ENCODE results near the gene SMARCA2.

The SMARCA2 gene

GRCh38 chr9:1994180-1994579, 21.0 kb upstream of the SMARCA2 start:
- Histone ChIP-seq H3K9me3 (ENCODE audit: insufficient read depth, low read depth, low read length) (no peaks in the 10 kb centered on the region), H3K9me2 (replicated peaks; ENCODE audit: low read depth, low read length) (no peaks in the 10 kb centered on the region), H4K20me1 (ENCODE audit: insufficient read depth, low read length, poor library complexity, severe bottlenecking) (no peaks in the 10 kb centered on the region), H2AFZ (ENCODE audit: low read length) (no peak overlapping the region), H3K4me2 (ENCODE audit: low read depth, low read length, poor library complexity, severe bottlenecking) (no peak overlapping the region), H3K4me1 (ENCODE audit: insufficient read depth, low read length, poor library complexity, severe bottlenecking) (no peaks in the 10 kb centered on the region), H3K9ac (ENCODE audit: low read depth, low read length, poor library complexity, severe bottlenecking) (no peak overlapping the region), H3F3A (ENCODE audit: low read depth) (no peaks in the 10 kb centered on the region), H3K4me3 (ENCODE audit: low read length, poor library complexity, severe bottlenecking) (no peak overlapping the region), H3K79me2 (ENCODE audit: insufficient read depth, low read length) (no peaks in the 10 kb centered on the region), H3K36me3 (ENCODE audit: insufficient read depth, low read length) (no peaks in the 10 kb centered on the region), H3K27me3 (ENCODE audit: insufficient read depth, low read length, poor library complexity, severe bottlenecking) (no peaks in the 10 kb centered on the region)
- TF ChIP-seq CTCF (conservative IDR thresholded peaks at IDR 0.05; ENCODE audit: low read length) (no peak), EZH2phosphoT487 (IDR thresholded peaks at IDR 0.05; ENCODE audit: borderline replicate concordance) (no peak)

GRCh38 chr9:1995084-1995483, 20.1 kb upstream of the SMARCA2 start:
- Histone ChIP-seq H3K27me3 (ENCODE audit: insufficient read depth, low read length, poor library complexity, severe bottlenecking) (no peaks in the 10 kb centered on the region), H3K4me1 (ENCODE audit: insufficient read depth, low read length, poor library complexity, severe bottlenecking) (no peaks in the 10 kb centered on the region), H2AFZ (ENCODE audit: low read length) (no peak overlapping the region), H4K20me1 (ENCODE audit: insufficient read depth, low read length, poor library complexity, severe bottlenecking) (no peaks in the 10 kb centered on the region), H3K4me2 (ENCODE audit: low read depth, low read length, poor library complexity, severe bottlenecking) (no peak overlapping the region), H3K4me3 (ENCODE audit: low read length, poor library complexity, severe bottlenecking) (no peak overlapping the region), H3K36me3 (ENCODE audit: insufficient read depth, low read length) (no peaks in the 10 kb centered on the region), H3K79me2 (ENCODE audit: insufficient read depth, low read length) (no peaks in the 10 kb centered on the region), H3K9ac (ENCODE audit: low read depth, low read length, poor library complexity, severe bottlenecking) (no peak overlapping the region), H3F3A (ENCODE audit: low read depth) (no peaks in the 10 kb centered on the region), H3K9me3 (ENCODE audit: insufficient read depth, low read depth, low read length) (no peaks in the 10 kb centered on the region), H3K9me2 (replicated peaks; ENCODE audit: low read depth, low read length) (no peaks in the 10 kb centered on the region)
- TF ChIP-seq EZH2phosphoT487 (IDR thresholded peaks at IDR 0.05; ENCODE audit: borderline replicate concordance) (no peak), CTCF (conservative IDR thresholded peaks at IDR 0.05; ENCODE audit: low read length) (no peak)

- H3K4me3 ChIP-seq (ENCODE audit: low read length, poor library complexity, severe bottlenecking): no peak overlapping the region
- no peaks in the 10 kb centered on the region for H3K79me2 ChIP-seq (ENCODE audit: insufficient read depth, low read length)
- H3K4me2 ChIP-seq (ENCODE audit: low read depth, low read length, poor library complexity, severe bottlenecking): no peak overlapping the region
- no peaks in the 10 kb centered on the region for H3F3A ChIP-seq (ENCODE audit: low read depth)
- no peaks in the 10 kb centered on the region for H3K27me3 ChIP-seq (ENCODE audit: insufficient read depth, low read length, poor library complexity, severe bottlenecking)
- no peaks in the 10 kb centered on the region for H3K9me2 ChIP-seq (replicated peaks; ENCODE audit: low read depth, low read length)
- no peak overlapping the region for H2AFZ ChIP-seq (ENCODE audit: low read length)
- no peaks in the 10 kb centered on the region for H3K9me3 ChIP-seq (ENCODE audit: insufficient read depth, low read depth, low read length)
- H3K4me1 ChIP-seq (ENCODE audit: insufficient read depth, low read length, poor library complexity, severe bottlenecking): no peaks in the 10 kb centered on the region
- H4K20me1 ChIP-seq (ENCODE audit: insufficient read depth, low read length, poor library complexity, severe bottlenecking): no peaks in the 10 kb centered on the region
- H3K9ac ChIP-seq (ENCODE audit: low read depth, low read length, poor library complexity, severe bottlenecking): no peak overlapping the region
- TF ChIP-seq CTCF (conservative IDR thresholded peaks at IDR 0.05; ENCODE audit: low read length): no peak
- TF ChIP-seq EZH2phosphoT487 (IDR thresholded peaks at IDR 0.05; ENCODE audit: borderline replicate concordance): no peak
- no peaks in the 10 kb centered on the region for H3K36me3 ChIP-seq (ENCODE audit: insufficient read depth, low read length)
Measured at GRCh38 chr9:1996156-1996555, 19.0 kb upstream of the SMARCA2 start.
